Subcutaneous adipose tissue (tissue), 4 donors: Measurements from ENCODE around the gene SUMF2. TPM values are rescaled to one million over a fixed set of nuclear protein-coding genes. Genes with fewer than 3 reads are reported as not detected.

Experiments
- CTCF ChIP-seq: fragments of 450-650 bp; IDR thresholded peaks from one replicate; pipeline ENCODE4 v1.5.1; 2016; ENCODE audit warnings: low read depth, mild to moderate bottlenecking, control low read depth, antibody characterized with exemption, moderate library complexity
- total RNA-seq, 4 donors: library from RNA; depleted of rRNA; stranded (reverse); fragments of >200 nt; gene quantifications; one replicate each; pipeline ENCODE4 v1.1.0, GENCODE V29; 2016

Gene SUMF2
- total RNA-seq, 4 donors from 2014 or later = 79.1 to 169 (median 118) TPM

- TF ChIP-seq CTCF = no peak
Observed at GRCh38 chr7:56105508-56105907, 41.4 kb downstream of the SUMF2 start.

GRCh38 chr7:56106108-56107073, 42.3 kb downstream of the SUMF2 start, which contains the start of gene CHCHD2:
Gene CHCHD2 (minus strand): TSS chr7:56106476. CDS start chr7:56106413, 63 bp downstream.
- no peak for TF ChIP-seq CTCF

GRCh38 chr7:56107954-56108258, 43.8 kb downstream of the SUMF2 start:
- no peak for TF ChIP-seq CTCF

- TF ChIP-seq CTCF = no peak
Observed at GRCh38 chr7:56110611-56111010, 46.5 kb downstream of the SUMF2 start.

GRCh38 chr7:56115852-56116538, 51.9 kb downstream of the SUMF2 start, which contains the start of gene NUPR2:
Gene NUPR2 (minus strand): TSS chr7:56116417. CDS start chr7:56116314, 103 bp downstream.
- TF ChIP-seq CTCF = no peak

- TF ChIP-seq CTCF = no peak
Observed at GRCh38 chr7:56121440-56121839, 57.4 kb downstream of the SUMF2 start.

GRCh38 chr7:56124981-56125380, 60.9 kb downstream of the SUMF2 start:
- no peak for TF ChIP-seq CTCF
